GM23338 (cell line): Measurements from ENCODE around the gene PCDH10. TPM values are rescaled to one million over a fixed set of nuclear protein-coding genes. Genes with fewer than 3 reads are reported as not detected.

Experiments
- ATAC-seq: fragments of 200-7000 bp; cut with Tn5 transposase; 3 replicates; pipeline ENCODE4 v1.9.1; 2020
- DNase-seq: peaks from one replicate; pipeline ENCODE4 v3.0.0-alpha.2; 2015; ENCODE audit warnings: low spot score
- H2AFZ ChIP-seq: fragments of 200-600 bp; sonication (generic); 2 replicates; pipeline ENCODE4 v1.8.0; 2016; ENCODE audit warnings: antibody characterized with exemption, mild to moderate bottlenecking, moderate library complexity
- H3F3A ChIP-seq: fragments of 200-600 bp; sonication (generic); replicated peaks from 2 replicates; pipeline ENCODE4 v1.8.0; 2017; ENCODE audit warnings: antibody characterized with exemption, mixed run types, low read depth
- H3K27ac ChIP-seq: fragments of 200-600 bp; sonication (generic); 2 replicates; pipeline ENCODE4 v1.6.1; 2016; ENCODE audit warnings: low read depth
- H3K27me3 ChIP-seq: fragments of 200-600 bp; sonication (generic); 2 replicates; pipeline ENCODE4 v1.8.0; 2016; ENCODE audit warnings: mild to moderate bottlenecking, mixed run types, moderate library complexity; ENCODE audit not compliant: insufficient read depth
- H3K36me3 ChIP-seq: fragments of 200-600 bp; sonication (generic); 2 replicates; pipeline ENCODE4 v1.8.0; 2016; ENCODE audit warnings: mild to moderate bottlenecking; ENCODE audit not compliant: insufficient read depth
- H3K4me1 ChIP-seq: fragments of 200-600 bp; sonication (generic); 2 replicates; pipeline ENCODE4 v1.8.0; 2016; ENCODE audit warnings: mild to moderate bottlenecking, moderate library complexity; ENCODE audit not compliant: insufficient read depth
- H3K4me2 ChIP-seq: fragments of 200-600 bp; sonication (generic); 2 replicates; pipeline ENCODE4 v1.7.1; 2017; ENCODE audit warnings: mixed run types
- H3K4me3 ChIP-seq: fragments of 200-600 bp; sonication (generic); 2 replicates; pipeline ENCODE4 v1.6.1; 2016; ENCODE audit warnings: mixed run types
- H3K79me2 ChIP-seq: fragments of 200-600 bp; sonication (generic); replicated peaks from 2 replicates; pipeline ENCODE4 v1.8.0; 2017; ENCODE audit warnings: mild to moderate bottlenecking; ENCODE audit not compliant: insufficient read depth
- H3K9me2 ChIP-seq: fragments of 200-600 bp; sonication (generic); 2 replicates; pipeline ENCODE4 v1.8.0; 2017; ENCODE audit not compliant: insufficient read depth
- H4K20me1 ChIP-seq: fragments of 200-600 bp; sonication (generic); replicated peaks from 2 replicates; pipeline ENCODE4 v1.8.0; 2017; ENCODE audit warnings: mild to moderate bottlenecking; ENCODE audit not compliant: insufficient read depth
- H3K27ac Mint-ChIP-seq: 2 replicates; pipeline ENCODE4 v1.8.0; 2020; ENCODE audit warnings: inconsistent platforms, mild to moderate bottlenecking, moderate library complexity, mixed read lengths
- H3K27me3 Mint-ChIP-seq: 3 replicates; pipeline ENCODE4 v1.8.0; 2022; ENCODE audit warnings: low read depth, mild to moderate bottlenecking, moderate library complexity, mixed read lengths, inconsistent platforms; ENCODE audit not compliant: insufficient read depth, poor library complexity
- H3K36me3 Mint-ChIP-seq: 3 replicates; pipeline ENCODE4 v1.8.0; 2021; ENCODE audit warnings: low read depth, mild to moderate bottlenecking, inconsistent platforms, moderate library complexity, mixed read lengths
- H3K4me1 Mint-ChIP-seq: 3 replicates; pipeline ENCODE4 v1.8.0; 2020; ENCODE audit warnings: mild to moderate bottlenecking, inconsistent platforms, mixed read lengths
- H3K4me3 Mint-ChIP-seq: 3 replicates; pipeline ENCODE4 v1.8.0; 2021; ENCODE audit warnings: moderate library complexity, mild to moderate bottlenecking, inconsistent platforms, mixed read lengths
- H3K9me3 Mint-ChIP-seq: 3 replicates; pipeline ENCODE4 v1.8.0; 2020; ENCODE audit warnings: moderate library complexity, mild to moderate bottlenecking, inconsistent platforms, mixed read lengths
- CREB1 ChIP-seq: fragments of 250-450 bp; sonication (Bioruptor Pico); IDR thresholded peaks from 2 replicates; pipeline ENCODE4 v1.5.0; 2020; ENCODE audit warnings: low read depth, mild to moderate bottlenecking, moderate library complexity
- EZH2 ChIP-seq: fragments of 200-600 bp; sonication (generic); IDR thresholded peaks from one replicate; pipeline ENCODE4 v1.8.0; 2017; ENCODE audit warnings: antibody characterized with exemption, mild to moderate bottlenecking, low read depth; ENCODE audit not compliant: unreplicated experiment
- EZH2phosphoT487 ChIP-seq: fragments of 200-600 bp; sonication (generic); IDR thresholded peaks from one replicate; pipeline ENCODE4 v1.8.1; 2018; ENCODE audit warnings: antibody characterized with exemption; ENCODE audit not compliant: unreplicated experiment
- ZNF114 ChIP-seq: fragments of 250-450 bp; sonication (Bioruptor Pico); IDR thresholded peaks from 2 replicates; pipeline ENCODE4 v1.5.0; 2020; ENCODE audit warnings: mild to moderate bottlenecking, moderate library complexity
- polyA plus RNA-seq: library from polyadenylated mRNA; unstranded; fragments of >200 nt; fragmentation: Nextera tagmentation; extraction: Ambion mirVana; gene quantifications from 2 replicates; pipeline ENCODE4 v1.2.1, GENCODE V29; 2016
- total RNA-seq: library from RNA; depleted of rRNA; stranded (reverse); fragments of >200 nt; shearing (Covaris generic); gene quantifications from 2 replicates; pipeline ENCODE4 v1.2.3, GENCODE V29; 2014
- TF ChIP-seq, protein P1 (sequence below), 2 experiments: fragments of 200-600 bp in 1 of 2; sonication (generic) in 1 of 2; conservative IDR thresholded peaks; 2 replicates each; pipeline versions ENCODE4 v1.5.1 to v1.6.1; 2016 to 2017; ENCODE audit warnings: antibody characterized with exemption in 2 of 2, low read depth in 2 of 2, mild to moderate bottlenecking in 2 of 2, moderate library complexity in 1 of 2
- TF ChIP-seq, protein P2 (sequence below): IDR thresholded peaks from 2 replicates; pipeline ENCODE4 v1.6.1; 2016; ENCODE audit warnings: antibody characterized with exemption

Gene PCDH10
- total and polyA plus RNA-seq, 2 experiments from 2014 or later: 1.2 to 4.0 TPM

- no peaks in the 10 kb centered on the region for H3K27me3 Mint-ChIP-seq
- no peak overlapping the region for H2AFZ ChIP-seq
- no peaks in the 10 kb centered on the region for H3K36me3 ChIP-seq
- 0 out of 3 replicates have a peak, but pooled peaks cover 4% of the 10 kb centered on the region for H3K9me3 Mint-ChIP-seq
- H3K4me2 ChIP-seq: no peak overlapping the region
- H3K36me3 Mint-ChIP-seq: peaks cover 12% of the 10 kb centered on the region
- H3K9me2 ChIP-seq: no peaks in the 10 kb centered on the region
- no peak overlapping the region for H3K4me3 ChIP-seq
- no peak overlapping the region for H3K27ac ChIP-seq
- peak; percentile 37; the same call in 1 of the 3 replicates for ATAC-seq
- no peaks in the 10 kb centered on the region for H3K79me2 ChIP-seq
- peak overlapping the region; percentile 77 for H3K27ac Mint-ChIP-seq
- H3K27me3 ChIP-seq: no peaks in the 10 kb centered on the region
- H3F3A ChIP-seq: no peaks in the 10 kb centered on the region
- no peaks in the 10 kb centered on the region for H3K4me1 ChIP-seq
- no peak overlapping the region for H3K4me3 Mint-ChIP-seq
- DNase-seq: peak; percentile 33
- no peaks in the 10 kb centered on the region for H4K20me1 ChIP-seq
- H3K4me1 Mint-ChIP-seq: peaks cover 9% of the 10 kb centered on the region
- TF ChIP-seq CREB1 (CRISPR knock-in tag) (no peak), ZNF114 (CRISPR knock-in tag) (no peak), EZH2 (no peak), EZH2phosphoT487 (no peak)
- TF ChIP-seq, protein P1, sequence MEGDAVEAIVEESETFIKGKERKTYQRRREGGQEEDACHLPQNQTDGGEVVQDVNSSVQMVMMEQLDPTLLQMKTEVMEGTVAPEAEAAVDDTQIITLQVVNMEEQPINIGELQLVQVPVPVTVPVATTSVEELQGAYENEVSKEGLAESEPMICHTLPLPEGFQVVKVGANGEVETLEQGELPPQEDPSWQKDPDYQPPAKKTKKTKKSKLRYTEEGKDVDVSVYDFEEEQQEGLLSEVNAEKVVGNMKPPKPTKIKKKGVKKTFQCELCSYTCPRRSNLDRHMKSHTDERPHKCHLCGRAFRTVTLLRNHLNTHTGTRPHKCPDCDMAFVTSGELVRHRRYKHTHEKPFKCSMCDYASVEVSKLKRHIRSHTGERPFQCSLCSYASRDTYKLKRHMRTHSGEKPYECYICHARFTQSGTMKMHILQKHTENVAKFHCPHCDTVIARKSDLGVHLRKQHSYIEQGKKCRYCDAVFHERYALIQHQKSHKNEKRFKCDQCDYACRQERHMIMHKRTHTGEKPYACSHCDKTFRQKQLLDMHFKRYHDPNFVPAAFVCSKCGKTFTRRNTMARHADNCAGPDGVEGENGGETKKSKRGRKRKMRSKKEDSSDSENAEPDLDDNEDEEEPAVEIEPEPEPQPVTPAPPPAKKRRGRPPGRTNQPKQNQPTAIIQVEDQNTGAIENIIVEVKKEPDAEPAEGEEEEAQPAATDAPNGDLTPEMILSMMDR (conservative IDR thresholded peaks at IDR 0.05; ENCODE audit: low read depth in 2 of 2): peak; percentile 35 to 52; a peak in 3 of 4 replicates
Measured at GRCh38 chr4:133102612-133103409, 46.3 kb upstream of the PCDH10 start.

- Mint-ChIP-seq H3K27ac (peak overlapping the region; percentile 19; the same call in 1 of the 2 replicates), H3K27me3 (no peaks in the 10 kb centered on the region), H3K4me3 (no peak overlapping the region), H3K36me3 (no peaks in the 10 kb centered on the region), H3K4me1 (peaks cover 15% of the 10 kb centered on the region), H3K9me3 (no peaks in the 10 kb centered on the region)
- Histone ChIP-seq H3K27ac (no peak overlapping the region), H3K27me3 (no peaks in the 10 kb centered on the region), H2AFZ (no peak overlapping the region), H3K4me3 (no peak overlapping the region), H3K9me2 (no peaks in the 10 kb centered on the region), H4K20me1 (no peaks in the 10 kb centered on the region), H3F3A (no peaks in the 10 kb centered on the region), H3K4me1 (no peaks in the 10 kb centered on the region), H3K4me2 (no peak overlapping the region), H3K36me3 (no peaks in the 10 kb centered on the region), H3K79me2 (no peaks in the 10 kb centered on the region)
- ATAC-seq (no peak), DNase-seq (no peak)
- no peak for TF ChIP-seq ZNF114 (CRISPR knock-in tag)
- TF ChIP-seq, protein P2, sequence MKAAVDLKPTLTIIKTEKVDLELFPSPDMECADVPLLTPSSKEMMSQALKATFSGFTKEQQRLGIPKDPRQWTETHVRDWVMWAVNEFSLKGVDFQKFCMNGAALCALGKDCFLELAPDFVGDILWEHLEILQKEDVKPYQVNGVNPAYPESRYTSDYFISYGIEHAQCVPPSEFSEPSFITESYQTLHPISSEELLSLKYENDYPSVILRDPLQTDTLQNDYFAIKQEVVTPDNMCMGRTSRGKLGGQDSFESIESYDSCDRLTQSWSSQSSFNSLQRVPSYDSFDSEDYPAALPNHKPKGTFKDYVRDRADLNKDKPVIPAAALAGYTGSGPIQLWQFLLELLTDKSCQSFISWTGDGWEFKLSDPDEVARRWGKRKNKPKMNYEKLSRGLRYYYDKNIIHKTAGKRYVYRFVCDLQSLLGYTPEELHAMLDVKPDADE: no peak
Measured at GRCh38 chr4:133112641-133113040, 36.5 kb upstream of the PCDH10 start.
